CD4-positive, alpha-beta memory T cell (primary cell): Measurements from ENCODE around the gene SARS1. TPM values are rescaled to one million over a fixed set of nuclear protein-coding genes. Genes with fewer than 3 reads are reported as not detected.
A peak's percentile ranks its signal among the peaks of the same experiment; 100 is the strongest.

Experiments
- CTCF ChIA-PET: fragments of 350-600 bp; sonication (Branson Sonifier 250); formaldehyde crosslinking; loops from one replicate; lab custom pipeline; 2021; ENCODE audit warnings: inconsistent platforms; ENCODE audit not compliant: partially characterized antibody; lab: Charles Lee
- POLR2A ChIA-PET: fragments of 350-600 bp; sonication (Branson Sonifier 250); formaldehyde crosslinking; loops from one replicate; lab custom pipeline; 2021; ENCODE audit not compliant: partially characterized antibody; lab: Charles Lee
- DNase-seq, 5 donors: peaks; one replicate each; pipeline versions ENCODE4 v3.0.0 to v3.0.0-alpha.2; 2020 to 2022; ENCODE audit warnings: mixed read lengths in 1 of 5
- H3K27ac ChIP-seq: one replicate; pipeline ENCODE4 v1.7.0; 2013; ENCODE audit warnings: low read depth, low read length
- H3K27me3 ChIP-seq: 2 replicates; pipeline ENCODE4 v1.7.0; 2013; ENCODE audit warnings: mild to moderate bottlenecking, low read length, moderate library complexity; ENCODE audit not compliant: insufficient read depth
- H3K36me3 ChIP-seq: 2 replicates; pipeline ENCODE4 v1.7.0; 2013; ENCODE audit warnings: mild to moderate bottlenecking, low read length, moderate library complexity; ENCODE audit not compliant: insufficient read depth
- H3K4me1 ChIP-seq: 2 replicates; pipeline ENCODE4 v1.7.0; 2013; ENCODE audit warnings: mild to moderate bottlenecking, low read length, moderate library complexity; ENCODE audit not compliant: insufficient read depth
- H3K4me3 ChIP-seq, 2 donors: one replicate each; pipeline ENCODE4 v1.7.0; 2013; ENCODE audit warnings: low read length in 2 of 2, mild to moderate bottlenecking in 1 of 2
- H3K9me3 ChIP-seq, 2 donors: one replicate each; pipeline ENCODE4 v1.7.0; 2013; ENCODE audit warnings: low read length in 2 of 2, control low read depth in 1 of 2; ENCODE audit not compliant: control insufficient read depth in 1 of 2
- H3K27ac Mint-ChIP-seq, 7 donors: one replicate each; pipeline ENCODE4 v1.8.0; 2020 to 2021; ENCODE audit warnings: mixed read lengths in 7 of 7, mild to moderate bottlenecking in 6 of 7, inconsistent platforms in 3 of 7, moderate library complexity in 3 of 7
- H3K27me3 Mint-ChIP-seq, 2 donors: one replicate each; pipeline ENCODE4 v1.8.0; 2020 to 2021; ENCODE audit warnings: mixed read lengths in 2 of 2
- H3K36me3 Mint-ChIP-seq, 2 donors: one replicate each; pipeline ENCODE4 v1.8.0; 2020 to 2021; ENCODE audit warnings: mixed read lengths in 2 of 2, inconsistent platforms in 1 of 2, mild to moderate bottlenecking in 1 of 2
- H3K4me1 Mint-ChIP-seq, 4 donors: one replicate each; pipeline ENCODE4 v1.8.0; 2020 to 2021; ENCODE audit warnings: mixed read lengths in 4 of 4, mild to moderate bottlenecking in 1 of 4
- H3K4me3 Mint-ChIP-seq, 8 donors: one replicate each; pipeline ENCODE4 v1.8.0; 2020 to 2021; ENCODE audit warnings: mixed read lengths in 8 of 8, mild to moderate bottlenecking in 7 of 8, moderate library complexity in 6 of 8, inconsistent platforms in 3 of 8
- H3K9me3 Mint-ChIP-seq, 8 donors: one replicate each; pipeline ENCODE4 v1.8.0; 2020 to 2021; ENCODE audit warnings: mixed read lengths in 8 of 8, mild to moderate bottlenecking in 5 of 8, inconsistent platforms in 3 of 8, moderate library complexity in 1 of 8
- intact Hi-C: fragments of 100-400 bp; cut with micrococcal nuclease; formaldehyde crosslinking; loops from one replicate; pipeline ENCODE4 v1.15.1; 2023
- polyA plus RNA-seq, 2 donors: library from polyadenylated mRNA; unstranded; fragments of 300-500 nt; fragmentation: Illumina TruSeq; gene quantifications; one replicate each; pipeline ENCODE4 v1.2.3, GENCODE V29; 2021
- total RNA-seq, 2 experiments: library from RNA; stranded (reverse); gene quantifications; one replicate each; pipeline ENCODE4 v1.2.3, GENCODE V29; 2021

SARS1 gene
- total and polyA plus RNA-seq, 4 experiments from 2014 or later: 153 to 199 (median 184) TPM

DNA sequence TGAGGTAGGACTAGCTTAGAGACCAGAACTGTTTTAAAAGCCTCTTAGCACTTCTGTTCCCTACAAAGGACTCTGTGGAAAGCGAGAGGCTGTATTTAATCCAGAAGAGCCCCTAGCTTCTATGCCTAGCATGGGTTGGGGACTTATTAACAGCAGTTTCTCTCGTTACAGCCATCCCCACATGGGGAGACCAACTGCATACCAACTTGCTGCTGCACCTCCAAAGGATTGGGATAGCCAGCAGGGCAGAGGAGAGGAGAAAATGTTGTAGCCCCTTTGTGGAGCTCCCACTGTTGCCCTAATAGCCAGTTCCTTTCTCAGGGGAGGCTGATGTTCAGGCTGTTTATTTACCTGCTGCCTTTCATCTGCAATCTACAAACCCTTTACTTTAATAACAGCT lies 24.7 kb downstream of the SARS1 start:
- POLR2A ChIA-PET: interaction anchor here (2.0 kb wide), 1 partner anchor 24 kb away, joined by 9 read pairs; the partner anchor contains the start of gene SARS1

DNA sequence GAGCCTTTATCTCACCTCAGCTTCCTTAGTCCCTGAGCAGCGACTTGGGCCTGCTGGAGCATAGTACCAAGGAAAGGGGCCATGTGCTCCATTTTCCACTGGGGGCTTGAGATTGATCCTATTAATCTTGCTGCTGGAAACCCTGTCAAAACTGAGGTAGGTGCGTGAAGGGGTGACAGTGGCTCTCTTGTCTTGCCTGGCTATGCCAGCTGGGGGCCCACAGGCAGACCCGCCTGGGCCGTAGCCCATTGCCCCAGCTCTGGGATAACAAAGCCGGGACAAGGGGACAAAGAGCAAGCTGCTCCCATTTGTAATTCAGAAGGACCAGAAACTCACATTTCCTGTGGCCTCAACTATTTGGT lies 25.3 kb downstream of the SARS1 start:
- intact Hi-C loops: no loop called here
- Mint-ChIP-seq H3K27ac (no peak overlapping the region), H3K9me3 (peaks cover 0 to 3% (median 0%) of the 10 kb centered on the region in 8 donors), H3K4me1 (peaks cover 16 to 35% (median 21%) of the 10 kb centered on the region in 4 donors), H3K36me3 (peaks cover 30 to 50% of the 10 kb centered on the region in 2 donors), H3K4me3 (no peak overlapping the region), H3K27me3 (peaks cover 0 to under 1% of the 10 kb centered on the region in 2 donors)
- peaks cover 45% of the 10 kb centered on the region for H3K36me3 ChIP-seq
- no peaks in the 10 kb centered on the region for H3K9me3 ChIP-seq
- H3K27me3 ChIP-seq: no peaks in the 10 kb centered on the region
- DNase-seq: no peak
- ChIA-PET CTCF (interaction anchor here (0.8 to 2.0 kb wide), 9 partner anchors 14 to 295 kb away, joined by 3 to 6 read pairs (median 4); partner anchors contain the start of gene SARS1), POLR2A (interaction anchor here (1.2 to 2.0 kb wide), 3 partner anchors 10 to 25 kb away, joined by 3 to 9 read pairs (median 5); partner anchors contain the start of genes CELSR2 and SARS1)
- H3K4me3 ChIP-seq: no peak overlapping the region
- H3K4me1 ChIP-seq: peaks cover 24% of the 10 kb centered on the region
- H3K27ac ChIP-seq: no peak overlapping the region

More for the DNA sequence above, 24.7 kb downstream of the SARS1 start:
- no peak for DNase-seq
- Histone ChIP-seq H3K27me3 (no peaks in the 10 kb centered on the region), H3K9me3 (no peaks in the 10 kb centered on the region), H3K36me3 (peaks cover 45% of the 10 kb centered on the region), H3K27ac (no peak overlapping the region), H3K4me3 (no peak overlapping the region), H3K4me1 (peaks cover 24% of the 10 kb centered on the region)
- CTCF ChIA-PET: interaction anchor here (0.7 to 2.0 kb wide), 6 partner anchors 14 to 255 kb away, joined by 3 to 6 read pairs (median 4); partner anchors contain the start of gene SARS1
- Mint-ChIP-seq H3K4me1 (peaks cover 16 to 35% (median 21%) of the 10 kb centered on the region in 4 donors), H3K4me3 (no peak overlapping the region), H3K36me3 (peaks cover 30 to 50% of the 10 kb centered on the region in 2 donors), H3K27me3 (no peaks in the 10 kb centered on the region), H3K27ac (peak overlapping the region in 2 of 7 donors; percentile 59 to 70), H3K9me3 (peaks cover 0 to 3% (median 0%) of the 10 kb centered on the region in 8 donors)
- intact Hi-C loops: no loop called here

DNA sequence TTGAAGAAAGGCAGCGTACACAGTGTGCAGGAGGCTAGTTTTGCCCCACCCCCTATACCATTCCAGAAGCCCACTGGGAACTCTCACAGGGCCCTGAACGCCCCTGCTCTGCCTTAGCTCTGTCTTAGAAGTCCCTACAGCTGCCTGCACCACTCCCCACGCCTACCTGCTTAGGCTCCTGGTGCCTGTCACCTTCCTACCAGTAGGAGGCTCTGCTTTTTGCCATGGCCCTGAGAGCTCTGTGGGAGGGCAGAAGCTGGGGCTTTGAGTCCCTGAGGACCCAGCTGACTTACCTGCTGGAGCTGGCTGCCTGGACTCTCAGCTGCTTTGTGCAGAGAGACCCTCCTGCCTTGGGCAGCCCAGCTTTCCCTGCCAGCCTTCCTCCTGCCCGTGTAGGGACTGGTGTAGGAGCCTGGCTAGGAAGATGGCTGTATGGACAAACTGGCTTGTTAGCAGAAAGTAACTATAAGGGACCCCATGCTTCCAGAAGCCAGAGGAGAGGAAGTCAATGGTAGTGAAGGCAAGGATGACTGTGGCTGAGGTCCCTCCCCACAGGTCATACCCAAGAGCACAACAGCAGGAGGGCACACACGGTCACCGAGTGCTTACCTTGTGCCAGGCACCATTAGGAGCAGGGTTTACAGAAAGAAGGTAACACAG lies 25.8 kb downstream of the SARS1 start:
- Histone ChIP-seq H3K4me3 (no peak overlapping the region), H3K36me3 (peaks cover 40% of the 10 kb centered on the region), H3K27me3 (no peaks in the 10 kb centered on the region), H3K27ac (no peak overlapping the region), H3K4me1 (peaks cover 24% of the 10 kb centered on the region), H3K9me3 (no peaks in the 10 kb centered on the region)
- peaks cover 30 to 46% of the 10 kb centered on the region in 2 donors for H3K36me3 Mint-ChIP-seq
- H3K9me3 Mint-ChIP-seq: peaks cover 0 to 3% (median 0%) of the 10 kb centered on the region in 8 donors
- intact Hi-C loops: no loop called here
- H3K27ac Mint-ChIP-seq: peak overlapping the region; percentile 42 to 86 (median 63)
- CTCF ChIA-PET: interaction anchor here (0.8 to 2.0 kb wide), 10 partner anchors 14 to 295 kb away, joined by 3 to 6 read pairs (median 4); partner anchors contain the start of gene SARS1
- H3K27me3 Mint-ChIP-seq: peaks cover 4 to 5% of the 10 kb centered on the region in 2 donors
- H3K4me3 Mint-ChIP-seq: no peak overlapping the region
- peaks cover 16 to 33% (median 21%) of the 10 kb centered on the region in 4 donors for H3K4me1 Mint-ChIP-seq
- peak in 3 of 5 donors; percentile 27 to 36 (median 30) for DNase-seq
- POLR2A ChIA-PET: interaction anchor here (1.2 to 2.3 kb wide), 4 partner anchors 10 to 159 kb away, joined by 3 to 13 read pairs (median 7); partner anchors contain the start of genes CELSR2, SARS1 and SORT1

DNA sequence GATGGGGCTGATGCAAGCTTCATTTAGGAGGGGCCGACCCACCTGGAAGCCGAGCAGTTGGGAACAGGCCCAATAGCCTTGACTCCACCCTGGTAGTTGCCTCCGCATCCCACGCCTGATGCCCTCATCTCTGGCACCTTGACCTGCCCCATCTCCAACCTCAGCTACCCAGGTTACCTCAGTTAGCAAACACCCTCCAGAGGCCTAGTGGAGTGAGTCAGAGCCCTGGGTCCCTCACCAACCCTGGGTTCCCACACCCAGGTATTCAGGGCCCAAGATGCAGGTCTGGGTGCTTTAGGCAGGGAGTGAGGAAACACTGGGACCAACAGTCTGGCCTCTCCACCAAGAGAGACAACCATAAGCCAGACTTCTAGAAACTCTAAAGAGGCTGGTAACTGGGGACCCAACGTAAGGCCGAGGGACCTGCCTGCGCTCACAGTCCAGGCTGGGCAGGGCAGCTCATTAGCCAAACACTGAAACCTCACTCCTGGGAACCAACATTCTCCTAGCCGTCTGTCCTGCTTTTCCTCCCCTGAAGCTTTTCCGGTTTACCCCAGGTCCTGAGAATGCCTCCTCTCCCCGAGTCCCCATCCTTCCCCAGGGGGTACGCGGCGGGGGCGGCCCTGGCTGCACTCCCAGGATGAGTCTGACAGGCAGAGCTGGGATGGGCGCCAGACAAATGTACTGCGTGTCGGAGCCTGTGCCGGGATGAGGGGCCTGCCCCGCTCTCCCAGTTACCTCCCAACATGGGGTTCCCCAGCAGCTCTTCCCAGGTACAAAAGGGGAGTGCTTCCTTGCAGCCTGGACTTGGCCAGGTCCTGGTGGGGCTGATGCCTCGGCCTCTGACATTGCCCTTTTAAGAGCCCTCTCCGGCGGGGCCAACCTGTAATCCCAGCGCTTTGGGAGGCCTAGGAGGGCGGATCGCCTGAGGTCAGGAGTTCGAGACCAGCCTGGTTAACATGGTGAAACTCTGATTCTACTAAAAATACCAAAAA lies 26.7 kb downstream of the SARS1 start:
- H3K27ac Mint-ChIP-seq: peak overlapping the region in 4 of 7 donors; percentile 29 to 74 (median 64)
- H3K4me1 ChIP-seq: peaks cover 20% of the 10 kb centered on the region
- H3K4me1 Mint-ChIP-seq: peaks cover 13 to 26% (median 16%) of the 10 kb centered on the region in 4 donors
- H3K9me3 Mint-ChIP-seq: peaks cover 0 to 3% (median 0%) of the 10 kb centered on the region in 8 donors
- peak in 1 of 5 donors; percentile 25 for DNase-seq
- no peak overlapping the region for H3K4me3 ChIP-seq
- peaks cover 23 to 37% of the 10 kb centered on the region in 2 donors for H3K36me3 Mint-ChIP-seq
- no peak overlapping the region for H3K27ac ChIP-seq
- H3K9me3 ChIP-seq: no peaks in the 10 kb centered on the region
- ChIA-PET POLR2A (interaction anchor here (1.1 to 2.3 kb wide), 6 partner anchors 9 to 158 kb away, joined by 3 to 13 read pairs (median 6); partner anchors contain the start of genes PSRC1, SARS1 and SORT1), CTCF (interaction anchor here (0.8 to 2.0 kb wide), 5 partner anchors 16 to 294 kb away, joined by 3 to 6 read pairs (median 5); no protein-coding TSS in a partner anchor)
- intact Hi-C loops: loop anchor here (1.0 kb wide), 1 partner anchor 9 kb away; the partner anchor contains the start of gene CELSR2
- H3K4me3 Mint-ChIP-seq: peak overlapping the region in 2 of 8 donors; percentile 35 to 46
- peaks cover 4 to 6% of the 10 kb centered on the region in 2 donors for H3K27me3 Mint-ChIP-seq
- no peaks in the 10 kb centered on the region for H3K27me3 ChIP-seq
- peaks cover 32% of the 10 kb centered on the region for H3K36me3 ChIP-seq

- Mint-ChIP-seq H3K36me3 (peaks cover 15 to 28% of the 10 kb centered on the region in 2 donors), H3K4me1 (peaks cover 13 to 26% (median 16%) of the 10 kb centered on the region in 4 donors), H3K27me3 (peaks cover 4 to 6% of the 10 kb centered on the region in 2 donors), H3K4me3 (no peak overlapping the region), H3K27ac (peak overlapping the region in 1 of 7 donors; percentile 90), H3K9me3 (peaks cover 0 to 3% (median 0%) of the 10 kb centered on the region in 8 donors)
- Histone ChIP-seq H3K4me3 (no peak overlapping the region), H3K27me3 (no peaks in the 10 kb centered on the region), H3K27ac (no peak overlapping the region), H3K4me1 (peaks cover 20% of the 10 kb centered on the region), H3K36me3 (peaks cover 23% of the 10 kb centered on the region), H3K9me3 (no peaks in the 10 kb centered on the region)
- intact Hi-C loops: loop anchor here (1.0 kb wide), 1 partner anchor 8 kb away; the partner anchor contains the start of gene CELSR2
- ChIA-PET CTCF (no interaction called here), POLR2A (interaction anchor here (0.6 to 2.3 kb wide), 4 partner anchors 10 to 157 kb away, joined by 3 to 13 read pairs (median 4); partner anchors contain the start of genes PSRC1 and SORT1)
- DNase-seq: no peak
Observed at GRCh38 chr1:109241344-109241743, 27.6 kb downstream of the SARS1 start.

GRCh38 chr1:109241841-109242345 lies 28.2 kb downstream of the SARS1 start:
- Mint-ChIP-seq H3K36me3 (peaks cover 10 to 22% of the 10 kb centered on the region in 2 donors), H3K27me3 (peaks cover 4 to 10% of the 10 kb centered on the region in 2 donors), H3K4me3 (peak overlapping the region in 4 of 8 donors; percentile 1 to 27 (median 23)), H3K4me1 (peaks cover 13 to 26% (median 16%) of the 10 kb centered on the region in 4 donors), H3K9me3 (peaks cover 0 to 3% (median 0%) of the 10 kb centered on the region in 8 donors), H3K27ac (peak overlapping the region in 5 of 7 donors; percentile 30 to 90 (median 73))
- peaks cover 17% of the 10 kb centered on the region for H3K36me3 ChIP-seq
- H3K4me3 ChIP-seq: no peak overlapping the region
- DNase-seq: no peak
- H3K9me3 ChIP-seq: no peaks in the 10 kb centered on the region
- H3K27ac ChIP-seq: no peak overlapping the region
- ChIA-PET POLR2A (interaction anchor here (2.0 to 2.3 kb wide), 2 partner anchors 10 to 157 kb away, joined by 6 to 13 read pairs; partner anchors contain the start of gene SORT1), CTCF (no interaction called here)
- peaks cover 20% of the 10 kb centered on the region for H3K4me1 ChIP-seq
- no peaks in the 10 kb centered on the region for H3K27me3 ChIP-seq
- intact Hi-C loops: loop anchor here (1.0 kb wide), 1 partner anchor 7 kb away; the partner anchor contains the start of gene CELSR2
